HL-60 (cell line): ENCODE results near the gene ZNF76.

Experiments used
- TF ChIP-seq, protein P1 (sequence below): IDR thresholded peaks from 2 replicates; pipeline ENCODE4 v1.6.1; 2012; ENCODE audit warnings: low read depth; ENCODE audit not compliant: insufficient replicate concordance
- TF ChIP-seq, protein P2 (sequence below): IDR thresholded peaks from one replicate; pipeline ENCODE4 v1.5.1; 2011; ENCODE audit warnings: low read length, control low read depth, inconsistent platforms; ENCODE audit not compliant: insufficient read depth

DNA sequence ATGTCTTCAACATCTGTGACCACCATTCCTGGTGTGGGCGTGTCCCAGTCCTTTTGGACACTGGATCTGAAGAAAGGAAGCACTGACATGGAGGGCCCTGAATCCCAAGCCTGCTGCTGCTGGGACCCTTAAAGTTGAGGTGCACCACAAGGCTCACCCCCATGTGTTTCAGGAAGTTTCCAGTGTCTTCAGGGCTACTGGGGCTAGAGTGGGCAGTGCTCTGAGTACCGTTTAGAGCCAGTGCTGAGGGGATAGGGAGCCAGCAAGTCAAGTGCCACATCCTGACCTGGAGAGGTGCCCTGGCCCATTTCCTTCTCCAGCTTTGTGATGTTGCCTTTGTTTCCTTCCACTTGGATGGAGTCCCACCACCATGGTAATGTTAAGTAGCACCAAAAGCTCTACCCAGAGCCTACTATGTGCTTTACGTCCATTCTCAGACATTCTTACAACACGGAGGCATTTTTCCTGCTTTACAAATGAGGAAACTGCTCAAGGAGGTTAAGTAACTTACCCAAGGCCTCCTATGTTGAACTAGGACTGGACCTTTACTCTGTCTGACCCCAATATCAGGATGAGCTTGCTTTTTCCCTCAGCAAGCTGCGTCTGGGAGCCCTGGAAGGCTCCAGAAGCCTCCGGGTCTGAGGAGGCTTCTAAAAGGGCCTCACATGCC lies 37.5 kb downstream of the ZNF76 start:
- TF ChIP-seq, protein P1, sequence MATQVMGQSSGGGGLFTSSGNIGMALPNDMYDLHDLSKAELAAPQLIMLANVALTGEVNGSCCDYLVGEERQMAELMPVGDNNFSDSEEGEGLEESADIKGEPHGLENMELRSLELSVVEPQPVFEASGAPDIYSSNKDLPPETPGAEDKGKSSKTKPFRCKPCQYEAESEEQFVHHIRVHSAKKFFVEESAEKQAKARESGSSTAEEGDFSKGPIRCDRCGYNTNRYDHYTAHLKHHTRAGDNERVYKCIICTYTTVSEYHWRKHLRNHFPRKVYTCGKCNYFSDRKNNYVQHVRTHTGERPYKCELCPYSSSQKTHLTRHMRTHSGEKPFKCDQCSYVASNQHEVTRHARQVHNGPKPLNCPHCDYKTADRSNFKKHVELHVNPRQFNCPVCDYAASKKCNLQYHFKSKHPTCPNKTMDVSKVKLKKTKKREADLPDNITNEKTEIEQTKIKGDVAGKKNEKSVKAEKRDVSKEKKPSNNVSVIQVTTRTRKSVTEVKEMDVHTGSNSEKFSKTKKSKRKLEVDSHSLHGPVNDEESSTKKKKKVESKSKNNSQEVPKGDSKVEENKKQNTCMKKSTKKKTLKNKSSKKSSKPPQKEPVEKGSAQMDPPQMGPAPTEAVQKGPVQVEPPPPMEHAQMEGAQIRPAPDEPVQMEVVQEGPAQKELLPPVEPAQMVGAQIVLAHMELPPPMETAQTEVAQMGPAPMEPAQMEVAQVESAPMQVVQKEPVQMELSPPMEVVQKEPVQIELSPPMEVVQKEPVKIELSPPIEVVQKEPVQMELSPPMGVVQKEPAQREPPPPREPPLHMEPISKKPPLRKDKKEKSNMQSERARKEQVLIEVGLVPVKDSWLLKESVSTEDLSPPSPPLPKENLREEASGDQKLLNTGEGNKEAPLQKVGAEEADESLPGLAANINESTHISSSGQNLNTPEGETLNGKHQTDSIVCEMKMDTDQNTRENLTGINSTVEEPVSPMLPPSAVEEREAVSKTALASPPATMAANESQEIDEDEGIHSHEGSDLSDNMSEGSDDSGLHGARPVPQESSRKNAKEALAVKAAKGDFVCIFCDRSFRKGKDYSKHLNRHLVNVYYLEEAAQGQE, result no peak
- TF ChIP-seq, protein P2, sequence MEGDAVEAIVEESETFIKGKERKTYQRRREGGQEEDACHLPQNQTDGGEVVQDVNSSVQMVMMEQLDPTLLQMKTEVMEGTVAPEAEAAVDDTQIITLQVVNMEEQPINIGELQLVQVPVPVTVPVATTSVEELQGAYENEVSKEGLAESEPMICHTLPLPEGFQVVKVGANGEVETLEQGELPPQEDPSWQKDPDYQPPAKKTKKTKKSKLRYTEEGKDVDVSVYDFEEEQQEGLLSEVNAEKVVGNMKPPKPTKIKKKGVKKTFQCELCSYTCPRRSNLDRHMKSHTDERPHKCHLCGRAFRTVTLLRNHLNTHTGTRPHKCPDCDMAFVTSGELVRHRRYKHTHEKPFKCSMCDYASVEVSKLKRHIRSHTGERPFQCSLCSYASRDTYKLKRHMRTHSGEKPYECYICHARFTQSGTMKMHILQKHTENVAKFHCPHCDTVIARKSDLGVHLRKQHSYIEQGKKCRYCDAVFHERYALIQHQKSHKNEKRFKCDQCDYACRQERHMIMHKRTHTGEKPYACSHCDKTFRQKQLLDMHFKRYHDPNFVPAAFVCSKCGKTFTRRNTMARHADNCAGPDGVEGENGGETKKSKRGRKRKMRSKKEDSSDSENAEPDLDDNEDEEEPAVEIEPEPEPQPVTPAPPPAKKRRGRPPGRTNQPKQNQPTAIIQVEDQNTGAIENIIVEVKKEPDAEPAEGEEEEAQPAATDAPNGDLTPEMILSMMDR, result no peak
